Mucosa of descending colon (tissue), 3 donors: ENCODE data around the gene SERTAD4. TPM values are rescaled to one million over a fixed set of nuclear protein-coding genes. Genes with fewer than 3 reads are reported as not detected.
A peak's percentile ranks its signal among the peaks of the same experiment; 100 is the strongest.

Experiments
- ATAC-seq: fragments of 200-7000 bp; cut with Tn5 transposase; one replicate; pipeline ENCODE4 v1.9.1; 2020; ENCODE audit warnings: mild to moderate bottlenecking, moderate library complexity
- DNase-seq, 3 donors: peaks; one replicate each; pipeline ENCODE4 v3.0.0-alpha.2; 2020
- H3K36me3 ChIP-seq: fragments of 200-600 bp; one replicate; pipeline ENCODE4 v1.8.0; 2021; ENCODE audit warnings: low read depth, mild to moderate bottlenecking
- H3K4me1 ChIP-seq: fragments of 200-600 bp; one replicate; pipeline ENCODE4 v1.8.0; 2021; ENCODE audit warnings: low read depth, mild to moderate bottlenecking
- H3K4me3 ChIP-seq: fragments of 200-600 bp; one replicate; pipeline ENCODE4 v1.8.0; 2021; ENCODE audit warnings: mild to moderate bottlenecking
- H3K9me3 ChIP-seq: fragments of 200-600 bp; one replicate; pipeline ENCODE4 v1.8.0; 2021; ENCODE audit warnings: mild to moderate bottlenecking
- intact Hi-C, 2 donors: fragments of 100-400 bp; cut with DNase I in 1 of 2; cut with micrococcal nuclease in 1 of 2; formaldehyde crosslinking; loops; one replicate each; pipeline versions ENCODE4 v1.11.0 to v1.11.1; 2022; cut with DNase I, micrococcal nuclease
- total RNA-seq, 3 donors: library from RNA; stranded (reverse); fragmentation: NEBNext Ultra II Directional in 2 of 3; extraction: Animal tissue kit (Norgen Biotek cat#: 25700) in 2 of 3; gene quantifications; one replicate each; pipeline versions ENCODE4 v1.2.1 to v1.2.4, GENCODE V29; 2021 to 2023
- TF ChIP-seq, protein P1 (sequence below): fragments of 200-600 bp; IDR thresholded peaks from one replicate; pipeline ENCODE4 v1.8.0; 2022; ENCODE audit warnings: antibody characterized with exemption, mild to moderate bottlenecking
- donor health status: DM: no; HTN: no; CAD: no; lungs with moderate emphysema.
- donor health status: DM: no; HTN: no; CAD: no.
- donor health status: DM: no; HTN: yes; CAD: no.

Gene SERTAD4
- total RNA-seq, 3 donors from 2014 or later: 4.2 to 17.1 (median 6.0) TPM

DNA sequence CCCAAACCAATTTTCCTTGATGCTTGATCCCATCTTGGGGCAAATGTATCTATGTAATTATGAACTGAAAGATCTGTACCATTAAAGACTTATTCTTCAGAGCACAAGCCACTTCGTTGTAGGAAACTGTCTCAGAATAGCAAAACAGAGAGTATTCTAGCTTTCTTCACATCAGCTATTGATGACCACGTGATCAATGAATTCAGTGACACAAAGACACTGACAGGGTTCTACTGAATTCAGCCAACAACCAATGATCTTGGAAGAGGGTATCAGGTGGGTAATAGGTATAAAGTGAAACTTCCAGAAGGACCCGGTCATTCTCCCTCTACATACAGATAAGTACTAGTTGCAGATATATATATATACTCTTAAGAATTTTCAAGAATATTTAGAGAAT, 33.8 kb upstream of the SERTAD4 start:
- Histone ChIP-seq H3K4me1 (no peaks in the 10 kb centered on the region), H3K9me3 (peaks cover 10% of the 10 kb centered on the region), H3K36me3 (no peaks in the 10 kb centered on the region), H3K4me3 (no peak overlapping the region)
- intact Hi-C loops: no loop called here
- TF ChIP-seq, protein P1, sequence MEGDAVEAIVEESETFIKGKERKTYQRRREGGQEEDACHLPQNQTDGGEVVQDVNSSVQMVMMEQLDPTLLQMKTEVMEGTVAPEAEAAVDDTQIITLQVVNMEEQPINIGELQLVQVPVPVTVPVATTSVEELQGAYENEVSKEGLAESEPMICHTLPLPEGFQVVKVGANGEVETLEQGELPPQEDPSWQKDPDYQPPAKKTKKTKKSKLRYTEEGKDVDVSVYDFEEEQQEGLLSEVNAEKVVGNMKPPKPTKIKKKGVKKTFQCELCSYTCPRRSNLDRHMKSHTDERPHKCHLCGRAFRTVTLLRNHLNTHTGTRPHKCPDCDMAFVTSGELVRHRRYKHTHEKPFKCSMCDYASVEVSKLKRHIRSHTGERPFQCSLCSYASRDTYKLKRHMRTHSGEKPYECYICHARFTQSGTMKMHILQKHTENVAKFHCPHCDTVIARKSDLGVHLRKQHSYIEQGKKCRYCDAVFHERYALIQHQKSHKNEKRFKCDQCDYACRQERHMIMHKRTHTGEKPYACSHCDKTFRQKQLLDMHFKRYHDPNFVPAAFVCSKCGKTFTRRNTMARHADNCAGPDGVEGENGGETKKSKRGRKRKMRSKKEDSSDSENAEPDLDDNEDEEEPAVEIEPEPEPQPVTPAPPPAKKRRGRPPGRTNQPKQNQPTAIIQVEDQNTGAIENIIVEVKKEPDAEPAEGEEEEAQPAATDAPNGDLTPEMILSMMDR: no peak
- ATAC-seq (no peak), DNase-seq (no peak)

DNA sequence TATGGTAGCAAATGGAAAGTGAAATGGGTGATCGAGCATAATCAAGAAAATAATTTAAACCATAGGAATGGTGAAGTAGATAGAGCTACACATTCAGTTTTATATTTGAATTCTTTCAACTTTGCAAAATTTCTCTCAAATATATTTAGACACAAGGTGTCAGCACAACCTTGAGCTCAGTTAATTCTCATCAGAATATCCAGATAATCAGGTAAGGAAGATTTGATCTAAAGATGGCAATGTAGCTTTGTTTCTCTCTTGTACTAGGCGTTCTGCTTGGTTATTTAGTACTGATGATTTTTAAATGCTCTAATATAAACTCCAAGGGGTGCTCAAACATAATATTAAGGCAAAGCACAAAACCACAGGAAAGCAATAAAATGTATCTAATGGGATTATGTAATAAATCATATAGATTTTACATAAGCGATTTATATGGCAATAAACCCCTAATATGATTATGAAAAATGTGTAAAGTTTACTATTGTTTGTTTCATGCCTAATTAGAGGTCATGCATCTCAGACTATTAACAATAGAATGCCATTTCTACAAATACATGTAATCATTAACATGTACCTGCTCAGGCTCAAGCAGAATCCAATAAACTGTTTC, 32.4 kb upstream of the SERTAD4 start:
- ATAC-seq (no peak), DNase-seq (no peak)
- intact Hi-C loops: no loop called here
- Histone ChIP-seq H3K36me3 (no peaks in the 10 kb centered on the region), H3K9me3 (peaks cover 10% of the 10 kb centered on the region), H3K4me3 (no peak overlapping the region), H3K4me1 (no peaks in the 10 kb centered on the region)
- TF ChIP-seq, protein P1: no peak

DNA sequence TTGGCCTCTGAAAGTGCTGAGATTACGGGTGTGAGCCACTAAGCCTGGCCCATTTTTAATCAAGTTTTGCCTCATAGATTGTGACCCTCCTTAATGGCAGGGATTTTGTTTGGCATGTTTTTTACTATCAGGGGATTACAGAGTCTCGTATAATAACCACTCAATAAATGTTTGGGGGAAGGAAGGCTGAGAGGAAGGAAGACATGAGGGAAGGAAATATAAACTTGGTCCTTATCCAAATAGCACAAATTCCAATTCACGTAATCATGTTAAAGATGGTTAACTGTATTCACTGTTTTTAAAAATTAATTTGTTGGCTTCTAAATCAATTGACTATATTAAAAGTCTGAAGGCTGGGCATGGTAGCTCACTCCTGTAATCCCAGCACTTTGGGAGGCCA, 30.9 kb upstream of the SERTAD4 start:
- TF ChIP-seq, protein P1: no peak
- no peak for ATAC-seq

DNA sequence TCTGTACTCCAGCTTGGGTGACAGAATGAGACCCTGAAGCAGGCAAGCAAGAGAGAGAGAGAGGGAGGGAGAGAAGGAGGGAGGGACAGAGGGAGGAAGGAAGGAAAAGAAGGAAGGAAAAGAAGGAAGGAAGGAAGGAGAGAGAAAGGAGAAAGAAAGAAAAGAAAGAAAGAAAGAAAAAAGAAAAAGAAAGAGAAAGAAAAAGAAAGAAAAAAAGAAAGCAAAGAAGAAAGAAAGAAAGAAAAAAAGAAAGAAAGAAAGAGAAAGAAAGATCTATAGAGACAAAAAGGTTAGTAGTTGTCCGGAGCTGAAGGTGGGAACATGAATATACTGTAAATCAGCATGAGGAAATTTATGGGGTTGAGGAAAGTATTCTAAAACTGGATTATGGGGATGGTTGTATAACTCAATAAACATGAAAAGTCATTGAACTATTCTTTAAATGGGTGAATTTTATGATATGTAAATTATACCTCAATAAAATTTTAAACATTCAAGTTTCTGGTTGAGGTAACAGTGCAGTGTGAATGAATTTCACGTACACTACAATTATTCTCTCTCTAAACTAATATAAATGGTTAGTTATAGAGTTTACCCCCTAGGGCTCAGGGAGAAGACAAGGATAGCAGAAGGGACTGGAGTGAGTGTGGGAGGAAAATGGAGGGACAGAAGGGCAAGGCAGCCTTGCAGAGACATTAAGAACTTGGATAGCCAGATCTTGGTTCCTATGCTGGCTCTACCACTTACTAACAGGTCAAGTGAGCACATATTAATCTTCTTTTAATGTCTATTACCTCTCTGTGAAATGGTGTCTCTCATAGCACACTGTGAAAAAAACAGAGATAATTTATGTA, 24.8 kb upstream of the SERTAD4 start:
- ATAC-seq: peak; percentile 47
- intact Hi-C loops: no loop called here
- no peak for DNase-seq
- TF ChIP-seq, protein P1: no peak
- Histone ChIP-seq H3K9me3 (no peaks in the 10 kb centered on the region), H3K4me1 (peaks cover 5% of the 10 kb centered on the region), H3K4me3 (no peak overlapping the region), H3K36me3 (no peaks in the 10 kb centered on the region)

More for the DNA sequence above, 30.9 kb upstream of the SERTAD4 start:
- no peaks in the 10 kb centered on the region for H3K36me3 ChIP-seq
- H3K9me3 ChIP-seq: no peaks in the 10 kb centered on the region
- intact Hi-C loops: no loop called here
- H3K4me1 ChIP-seq: no peaks in the 10 kb centered on the region
- no peak for DNase-seq
- H3K4me3 ChIP-seq: no peak overlapping the region

DNA sequence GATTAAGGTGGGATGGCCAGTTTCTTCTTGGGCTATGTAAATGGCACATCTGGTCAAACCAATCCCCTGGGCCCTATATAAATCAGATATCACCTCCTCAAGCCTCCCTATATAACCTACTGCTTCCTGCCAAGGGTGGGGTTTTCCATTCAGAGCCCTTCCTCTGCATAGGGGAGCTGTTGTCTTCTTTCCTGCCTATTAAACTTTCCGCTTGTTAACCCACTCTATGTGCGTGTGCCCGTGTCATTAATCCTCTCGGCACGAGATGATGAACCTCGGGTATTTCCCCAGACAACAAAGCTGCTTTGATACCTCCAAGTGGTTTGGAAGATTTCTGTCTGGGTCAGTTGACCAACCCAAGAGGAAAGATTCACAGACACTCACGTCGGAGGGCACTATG, 19.3 kb upstream of the SERTAD4 start:
- Histone ChIP-seq H3K4me1 (no peaks in the 10 kb centered on the region), H3K36me3 (no peaks in the 10 kb centered on the region), H3K4me3 (no peak overlapping the region), H3K9me3 (no peaks in the 10 kb centered on the region)
- TF ChIP-seq, protein P1: no peak
- ATAC-seq: no peak
- intact Hi-C loops: loop anchor here in 1 of 2 donors (10.0 kb wide), 1 partner anchor 91 kb away; no protein-coding TSS in a partner anchor
- no peak for DNase-seq
